SJSA1 (cell line): ENCODE measurements around the gene KRTAP5-4. TPM values are rescaled to one million over a fixed set of nuclear protein-coding genes. Genes with fewer than 3 reads are reported as not detected.

ENCODE experiments used
- DNase-seq, 2 experiments: peaks; one replicate each; pipeline ENCODE4 v3.0.0-alpha.2; 2015 to 2020; ENCODE audit warnings: low spot score in 2 of 2, low read depth in 1 of 2
- H3K27ac ChIP-seq: fragments of 250-450 bp; sonication (Bioruptor Pico); 2 replicates; pipeline ENCODE4 v1.5.1; 2020; ENCODE audit warnings: mild to moderate bottlenecking, moderate library complexity
- H3K27me3 ChIP-seq: fragments of 250-450 bp; sonication (Bioruptor Pico); replicated peaks from 2 replicates; pipeline ENCODE4 v1.5.1; 2020; ENCODE audit warnings: mild to moderate bottlenecking, moderate library complexity
- H3K36me3 ChIP-seq: fragments of 250-450 bp; sonication (Bioruptor Pico); 2 replicates; pipeline ENCODE4 v1.5.1; 2020; ENCODE audit warnings: mild to moderate bottlenecking
- H3K4me1 ChIP-seq: fragments of 250-450 bp; sonication (Bioruptor Pico); replicated peaks from 2 replicates; pipeline ENCODE4 v1.6.1; 2021; ENCODE audit warnings: mild to moderate bottlenecking
- H3K4me3 ChIP-seq: fragments of 250-450 bp; sonication (Bioruptor Pico); 2 replicates; pipeline ENCODE4 v1.5.1; 2020; ENCODE audit warnings: mild to moderate bottlenecking
- H3K9me3 ChIP-seq: fragments of 250-450 bp; sonication (Bioruptor Pico); replicated peaks from 2 replicates; pipeline ENCODE4 v1.5.1; 2020; ENCODE audit warnings: mild to moderate bottlenecking
- total RNA-seq: library from RNA; depleted of rRNA; stranded (reverse); fragments of >200 nt; shearing (Covaris generic); gene quantifications from 2 replicates; pipeline ENCODE4 v1.2.3, GENCODE V29; 2014

The KRTAP5-4 gene
- total RNA-seq, 1 experiment from 2014 or later: not detected

- Histone ChIP-seq H3K36me3 (no peaks in the 10 kb centered on the region), H3K27me3 (no peaks in the 10 kb centered on the region), H3K4me3 (no peak overlapping the region), H3K4me1 (no peaks in the 10 kb centered on the region), H3K27ac (no peak overlapping the region), H3K9me3 (no peaks in the 10 kb centered on the region)
- DNase-seq: no peak
Measured at GRCh38 chr11:1656670-1657069, 34.7 kb upstream of the KRTAP5-4 start.

- no peaks in the 10 kb centered on the region for H3K27me3 ChIP-seq
- DNase-seq: no peak
- no peaks in the 10 kb centered on the region for H3K36me3 ChIP-seq
- H3K27ac ChIP-seq: no peak overlapping the region
- no peaks in the 10 kb centered on the region for H3K4me1 ChIP-seq
- H3K9me3 ChIP-seq: no peaks in the 10 kb centered on the region
- H3K4me3 ChIP-seq: no peak overlapping the region
Measured at GRCh38 chr11:1656061-1656441, 34.1 kb upstream of the KRTAP5-4 start.

- no peak overlapping the region for H3K27ac ChIP-seq
- no peaks in the 10 kb centered on the region for H3K4me1 ChIP-seq
- H3K9me3 ChIP-seq: no peaks in the 10 kb centered on the region
- no peaks in the 10 kb centered on the region for H3K27me3 ChIP-seq
- DNase-seq: no peak
- H3K4me3 ChIP-seq: no peak overlapping the region
- no peaks in the 10 kb centered on the region for H3K36me3 ChIP-seq
Measured at GRCh38 chr11:1655168-1656060, 33.5 kb upstream of the KRTAP5-4 start.

- Histone ChIP-seq H3K27me3 (no peaks in the 10 kb centered on the region), H3K9me3 (no peaks in the 10 kb centered on the region), H3K36me3 (no peaks in the 10 kb centered on the region)
Measured at GRCh38 chr11:1654388-1655167, 32.6 kb upstream of the KRTAP5-4 start.

GRCh38 chr11:1653541-1654387 lies 31.8 kb upstream of the KRTAP5-4 start:
- H3K36me3 ChIP-seq: no peaks in the 10 kb centered on the region
- no peaks in the 10 kb centered on the region for H3K27me3 ChIP-seq
- H3K27ac ChIP-seq: no peak overlapping the region
- no peaks in the 10 kb centered on the region for H3K4me1 ChIP-seq
- H3K4me3 ChIP-seq: no peak overlapping the region
- no peak for DNase-seq
- H3K9me3 ChIP-seq: no peaks in the 10 kb centered on the region

More at GRCh38 chr11:1654388-1655167, 32.6 kb upstream of the KRTAP5-4 start:
- no peaks in the 10 kb centered on the region for H3K4me1 ChIP-seq
- no peak overlapping the region for H3K4me3 ChIP-seq
- DNase-seq: no peak
- H3K27ac ChIP-seq: no peak overlapping the region

- Histone ChIP-seq H3K27me3 (no peaks in the 10 kb centered on the region), H3K27ac (no peak overlapping the region), H3K4me1 (no peaks in the 10 kb centered on the region), H3K4me3 (no peak overlapping the region), H3K36me3 (no peaks in the 10 kb centered on the region), H3K9me3 (no peaks in the 10 kb centered on the region)
- DNase-seq: peak; percentile 19 to 52
Measured at GRCh38 chr11:1652771-1653540, 31.0 kb upstream of the KRTAP5-4 start.

- no peaks in the 10 kb centered on the region for H3K9me3 ChIP-seq
- no peaks in the 10 kb centered on the region for H3K36me3 ChIP-seq
- no peak for DNase-seq
- H3K27me3 ChIP-seq: no peaks in the 10 kb centered on the region
- no peaks in the 10 kb centered on the region for H3K4me1 ChIP-seq
- no peak overlapping the region for H3K27ac ChIP-seq
- H3K4me3 ChIP-seq: no peak overlapping the region
Measured at GRCh38 chr11:1652442-1652770, 30.5 kb upstream of the KRTAP5-4 start.

GRCh38 chr11:1652026-1652425 lies 30.1 kb upstream of the KRTAP5-4 start:
- H3K4me1 ChIP-seq: no peaks in the 10 kb centered on the region
- no peaks in the 10 kb centered on the region for H3K9me3 ChIP-seq
- H3K27ac ChIP-seq: no peak overlapping the region
- H3K27me3 ChIP-seq: no peaks in the 10 kb centered on the region
- H3K36me3 ChIP-seq: no peaks in the 10 kb centered on the region
- H3K4me3 ChIP-seq: no peak overlapping the region
- no peak for DNase-seq

GRCh38 chr11:1651411-1651980 lies 29.6 kb upstream of the KRTAP5-4 start:
- Histone ChIP-seq H3K9me3 (no peaks in the 10 kb centered on the region), H3K36me3 (no peaks in the 10 kb centered on the region), H3K27me3 (no peaks in the 10 kb centered on the region), H3K4me1 (no peaks in the 10 kb centered on the region), H3K4me3 (no peak overlapping the region), H3K27ac (no peak overlapping the region)
- DNase-seq: no peak

- Histone ChIP-seq H3K27me3 (no peaks in the 10 kb centered on the region), H3K4me1 (no peaks in the 10 kb centered on the region), H3K27ac (no peak overlapping the region), H3K9me3 (no peaks in the 10 kb centered on the region), H3K4me3 (no peak overlapping the region), H3K36me3 (no peaks in the 10 kb centered on the region)
- DNase-seq: no peak
Measured at GRCh38 chr11:1650918-1651262, 29.0 kb upstream of the KRTAP5-4 start.

GRCh38 chr11:1650034-1650917 lies 28.3 kb upstream of the KRTAP5-4 start:
- Histone ChIP-seq H3K27me3 (no peaks in the 10 kb centered on the region), H3K4me1 (no peaks in the 10 kb centered on the region), H3K36me3 (no peaks in the 10 kb centered on the region), H3K4me3 (no peak overlapping the region), H3K27ac (no peak overlapping the region), H3K9me3 (no peaks in the 10 kb centered on the region)
- no peak for DNase-seq

- no peak for DNase-seq
Measured at GRCh38 chr11:1648653-1649420, 26.9 kb upstream of the KRTAP5-4 start.

More at GRCh38 chr11:1648653-1649420, 26.9 kb upstream of the KRTAP5-4 start:
- Histone ChIP-seq H3K27ac (no peak overlapping the region), H3K4me1 (no peaks in the 10 kb centered on the region), H3K9me3 (no peaks in the 10 kb centered on the region), H3K27me3 (no peaks in the 10 kb centered on the region), H3K36me3 (no peaks in the 10 kb centered on the region), H3K4me3 (no peak overlapping the region)
